Activated CD8-positive, alpha-beta T cell treated with anti-CD3 and anti-CD28 coated beads for 36 hours (primary cell): ENCODE measurements around the gene RPS6KA2. TPM values are rescaled to one million over a fixed set of nuclear protein-coding genes. Genes with fewer than 3 reads are reported as not detected.

Source experiments
- ATAC-seq: fragments of 200-7000 bp; cut with Tn5 transposase; one replicate; pipeline ENCODE4 v1.10.0; 2021; ENCODE audit warnings: mild to moderate bottlenecking, moderate library complexity
- CTCF ChIA-PET: fragments of 350-600 bp; sonication (Branson Sonifier 250); formaldehyde crosslinking; loops from one replicate; lab custom pipeline; 2021; ENCODE audit warnings: antibody characterized with exemption; lab: Charles Lee
- POLR2A ChIA-PET: fragments of 350-600 bp; sonication (Branson Sonifier 250); formaldehyde crosslinking; loops from one replicate; lab custom pipeline; 2021; ENCODE audit warnings: antibody characterized with exemption; lab: Charles Lee
- DNase-seq: peaks from one replicate; pipeline ENCODE4 v3.0.0-alpha.2; 2020
- H3K27ac Mint-ChIP-seq: one replicate; pipeline ENCODE4 v1.8.0; 2021; ENCODE audit warnings: mild to moderate bottlenecking, mixed read lengths
- H3K27me3 Mint-ChIP-seq: one replicate; pipeline ENCODE4 v1.8.0; 2021; ENCODE audit warnings: mixed read lengths
- H3K36me3 Mint-ChIP-seq: one replicate; pipeline ENCODE4 v1.8.0; 2021; ENCODE audit warnings: low read depth, mixed read lengths
- H3K4me1 Mint-ChIP-seq: one replicate; pipeline ENCODE4 v1.8.0; 2021; ENCODE audit warnings: low read depth, mixed read lengths
- H3K4me3 Mint-ChIP-seq: one replicate; pipeline ENCODE4 v1.8.0; 2021; ENCODE audit warnings: mild to moderate bottlenecking, moderate library complexity, mixed read lengths
- H3K9me3 Mint-ChIP-seq: one replicate; pipeline ENCODE4 v1.8.0; 2021; ENCODE audit warnings: mixed read lengths
- CTCF ChIP-seq: fragments of 200-600 bp; IDR thresholded peaks from one replicate; pipeline ENCODE4 v1.8.0; 2022; ENCODE audit warnings: antibody characterized with exemption, mild to moderate bottlenecking
- intact Hi-C: fragments of 100-400 bp; cut with micrococcal nuclease; formaldehyde crosslinking; loops from one replicate; pipeline ENCODE4 v1.10.0; 2022
- total RNA-seq, 2 experiments: library from RNA; stranded (reverse); gene quantifications; one replicate each; pipeline ENCODE4 v1.2.3, GENCODE V29; 2021

The RPS6KA2 gene
- total RNA-seq, 2 experiments from 2014 or later: 5.8 TPM

DNA sequence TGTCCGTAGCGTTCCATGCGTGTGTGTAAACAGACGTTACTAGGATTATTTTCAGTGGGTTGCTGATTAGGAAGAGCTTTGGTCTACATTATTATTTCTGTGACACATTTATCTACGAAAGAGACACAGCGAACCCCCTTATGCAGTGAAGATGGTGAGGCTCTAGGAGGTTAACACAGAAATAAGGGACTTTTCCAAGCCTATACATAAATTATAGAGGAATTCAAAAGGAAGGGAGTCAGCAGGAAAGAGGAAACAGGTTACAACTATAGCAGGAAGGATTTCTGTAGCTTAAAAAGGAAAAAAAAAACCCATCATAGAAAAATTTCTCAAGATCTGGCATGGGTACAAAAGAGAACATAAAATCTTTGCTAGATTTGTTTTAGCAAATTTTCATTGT, 12.9 kb upstream of the RPS6KA2 start:
- Mint-ChIP-seq H3K27me3 (peaks cover 23% of the 10 kb centered on the region), H3K4me1 (peaks cover 11% of the 10 kb centered on the region), H3K4me3 (no peak overlapping the region), H3K36me3 (no peaks in the 10 kb centered on the region), H3K9me3 (peaks cover 6% of the 10 kb centered on the region), H3K27ac (no peak overlapping the region)
- ATAC-seq (no peak), DNase-seq (no peak)
- CTCF ChIA-PET: no interaction called here
- POLR2A ChIA-PET: no interaction called here
- intact Hi-C loops: no loop called here
- TF ChIP-seq CTCF: no peak

- peaks cover 5% of the 10 kb centered on the region for H3K9me3 Mint-ChIP-seq
- no peak for TF ChIP-seq CTCF
- no peak overlapping the region for H3K27ac Mint-ChIP-seq
- H3K4me1 Mint-ChIP-seq: peaks cover 11% of the 10 kb centered on the region
- H3K36me3 Mint-ChIP-seq: no peaks in the 10 kb centered on the region
- DNase-seq (no peak), ATAC-seq (no peak)
- H3K4me3 Mint-ChIP-seq: no peak overlapping the region
- POLR2A ChIA-PET: no interaction called here
- CTCF ChIA-PET: no interaction called here
- intact Hi-C loops: no loop called here
- peaks cover 23% of the 10 kb centered on the region for H3K27me3 Mint-ChIP-seq
These were observed 11.5 kb upstream of the RPS6KA2 start for GRCh38 chr6:166638573-166638964.

DNA sequence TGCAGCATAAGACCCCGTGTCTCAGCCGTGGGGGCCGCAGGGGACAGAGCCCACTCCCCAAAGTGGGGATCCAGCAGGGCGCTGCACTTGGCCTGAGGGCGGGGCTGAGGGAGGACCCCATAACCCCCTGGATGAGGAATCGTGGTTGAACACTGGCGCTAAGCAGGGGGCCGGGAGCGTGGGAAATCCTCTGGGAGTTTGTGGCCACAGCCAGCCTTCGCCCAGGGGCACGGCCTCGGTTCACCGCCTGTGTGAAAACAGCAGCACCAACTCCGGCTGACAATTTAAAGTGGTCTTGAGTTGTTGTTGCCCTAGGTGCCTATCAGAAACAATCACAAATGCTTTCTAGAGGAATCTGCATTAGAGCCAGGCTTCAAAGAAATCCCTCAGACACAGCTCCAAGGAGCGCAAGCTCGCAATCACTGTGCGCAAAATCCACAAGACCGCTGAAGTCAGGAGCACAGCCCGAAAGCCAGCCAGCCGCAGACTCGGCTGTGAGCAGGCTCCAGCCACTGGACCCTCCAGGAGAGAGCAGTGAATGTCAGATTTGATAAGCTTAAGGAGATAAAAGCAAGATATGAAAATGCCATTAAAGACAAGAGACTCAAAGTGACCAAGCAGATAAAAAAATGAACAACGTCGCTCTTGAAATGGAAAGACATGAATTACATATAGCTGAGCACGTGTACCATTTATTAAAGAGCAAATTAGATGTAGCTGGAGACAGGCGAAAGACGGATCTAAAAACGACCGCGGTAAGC, 10.9 kb upstream of the RPS6KA2 start:
- Mint-ChIP-seq H3K9me3 (peaks cover 4% of the 10 kb centered on the region), H3K27ac (no peak overlapping the region), H3K27me3 (peaks cover 23% of the 10 kb centered on the region), H3K36me3 (no peaks in the 10 kb centered on the region), H3K4me3 (no peak overlapping the region), H3K4me1 (peaks cover 11% of the 10 kb centered on the region)
- DNase-seq (no peak), ATAC-seq (no peak)
- CTCF ChIA-PET: no interaction called here
- no peak for TF ChIP-seq CTCF
- POLR2A ChIA-PET: no interaction called here
- intact Hi-C loops: no loop called here

DNA sequence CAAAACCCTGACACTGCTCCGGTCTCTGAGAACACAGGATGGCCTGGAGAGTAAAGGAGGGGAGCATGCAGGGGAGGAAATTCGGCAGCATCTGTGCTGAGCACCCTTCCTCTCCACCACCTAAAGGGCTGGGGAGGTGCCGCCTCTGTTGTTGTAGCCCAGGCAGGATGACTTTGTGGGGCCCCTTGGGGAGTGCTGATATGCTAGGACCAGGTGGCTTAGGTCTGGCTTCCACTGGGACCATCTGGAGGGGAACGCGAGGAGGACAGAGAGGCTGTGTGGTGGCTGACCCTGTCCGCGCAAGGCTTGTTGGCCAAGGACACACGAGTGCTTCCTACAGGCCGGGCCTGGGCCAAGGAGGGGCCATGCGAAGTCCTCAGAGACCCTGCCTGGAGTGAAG, 9.9 kb upstream of the RPS6KA2 start:
- Mint-ChIP-seq H3K9me3 (peaks cover 2% of the 10 kb centered on the region), H3K36me3 (no peaks in the 10 kb centered on the region)

More for the DNA sequence above, 9.9 kb upstream of the RPS6KA2 start:
- Mint-ChIP-seq H3K27me3 (peaks cover 23% of the 10 kb centered on the region), H3K27ac (no peak overlapping the region), H3K4me3 (no peak overlapping the region), H3K4me1 (peaks cover 11% of the 10 kb centered on the region)
- no peak for TF ChIP-seq CTCF
- POLR2A ChIA-PET: no interaction called here
- CTCF ChIA-PET: no interaction called here
- ATAC-seq: no peak
- DNase-seq: no peak
- intact Hi-C loops: no loop called here
